CD14-positive monocyte (primary cell): ENCODE data around the gene CHRNE. TPM values are rescaled to one million over a fixed set of nuclear protein-coding genes. Genes with fewer than 3 reads are reported as not detected.

Source experiments
- DNase-seq, 3 donors: peaks; one replicate each; pipeline ENCODE4 v3.0.0-alpha.2; 2011 to 2022
- H2AFZ ChIP-seq: 2 replicates; pipeline ENCODE4 v1.6.0; 2012; ENCODE audit warnings: mild to moderate bottlenecking, low read depth, low read length, inconsistent platforms; ENCODE audit not compliant: insufficient read depth, poor library complexity, severe bottlenecking
- H3K27ac ChIP-seq, 2 donors: 1 replicate in 1 of 2; 2 replicates in 1 of 2; pipeline ENCODE4 v1.5.1; 2012 to 2013; ENCODE audit warnings: low read length in 2 of 2, control low read depth in 1 of 2, inconsistent platforms in 1 of 2, low read depth in 1 of 2, mild to moderate bottlenecking in 1 of 2
- H3K27me3 ChIP-seq, 2 donors: one replicate each; pipeline versions ENCODE4 v1.6.0 to v1.6.1; 2011 to 2013; ENCODE audit warnings: low read length in 2 of 2; ENCODE audit not compliant: control insufficient read depth in 2 of 2, insufficient read depth in 2 of 2
- H3K36me3 ChIP-seq, 2 donors: replicated peaks in 1 of 2; 1 replicate in 1 of 2; 2 replicates in 1 of 2; pipeline versions ENCODE4 v1.5.1 to v1.6.1; 2012 to 2013; ENCODE audit warnings: low read length in 2 of 2, control low read depth in 1 of 2, inconsistent platforms in 1 of 2, mild to moderate bottlenecking in 1 of 2; ENCODE audit not compliant: insufficient read depth in 2 of 2, control insufficient read depth in 1 of 2
- H3K4me1 ChIP-seq, 2 donors: 1 replicate in 1 of 2; 2 replicates in 1 of 2; pipeline versions ENCODE4 v1.5.1 to v1.6.1; 2012 to 2013; ENCODE audit warnings: low read length in 2 of 2, control low read depth in 1 of 2, inconsistent platforms in 1 of 2, mild to moderate bottlenecking in 1 of 2, moderate library complexity in 1 of 2; ENCODE audit not compliant: insufficient read depth in 2 of 2, control insufficient read depth in 1 of 2
- H3K4me2 ChIP-seq: replicated peaks from 2 replicates; pipeline ENCODE3; 2012; ENCODE audit warnings: low read length, moderate library complexity, mild to moderate bottlenecking; ENCODE audit not compliant: poor library complexity, severe bottlenecking; ENCODE audit errors: extremely low read depth
- H3K4me3 ChIP-seq, 3 experiments: fragments of 200-600 bp in 1 of 3; sonication (generic) in 1 of 3; replicated peaks in 1 of 3; 1 replicate in 2 of 3; 2 replicates in 1 of 3; pipeline ENCODE4 v1.5.1; 2011 to 2013; ENCODE audit warnings: low read length in 3 of 3, mild to moderate bottlenecking in 3 of 3, control low read depth in 2 of 3, low read depth in 2 of 3, inconsistent platforms in 1 of 3, moderate library complexity in 1 of 3
- H3K79me2 ChIP-seq: 2 replicates; pipeline ENCODE4 v1.6.0; 2012; ENCODE audit warnings: mild to moderate bottlenecking, control low read depth, inconsistent platforms, low read length, moderate library complexity; ENCODE audit not compliant: insufficient read depth
- H3K9ac ChIP-seq: 2 replicates; pipeline ENCODE4 v1.6.0; 2017; ENCODE audit warnings: low read length, mild to moderate bottlenecking; ENCODE audit not compliant: insufficient read depth, poor library complexity, severe bottlenecking
- H3K9me3 ChIP-seq, 2 donors: replicated peaks in 1 of 2; 1 replicate in 1 of 2; 2 replicates in 1 of 2; pipeline versions ENCODE4 v1.5.1 to v1.6.1; 2012 to 2013; ENCODE audit warnings: low read length in 2 of 2, control low read depth in 1 of 2; ENCODE audit not compliant: control insufficient read depth in 1 of 2, insufficient read depth in 1 of 2
- H4K20me1 ChIP-seq: 2 replicates; pipeline ENCODE4 v1.6.0; 2012; ENCODE audit warnings: mild to moderate bottlenecking, low read length, control low read depth, moderate library complexity; ENCODE audit not compliant: insufficient read depth
- H3K27ac Mint-ChIP-seq, 7 donors: one replicate each; pipeline ENCODE4 v1.8.0; 2020; ENCODE audit warnings: mild to moderate bottlenecking in 7 of 7, mixed read lengths in 7 of 7, moderate library complexity in 6 of 7, inconsistent platforms in 2 of 7
- H3K27me3 Mint-ChIP-seq, 3 donors: one replicate each; pipeline ENCODE4 v1.8.0; 2021 to 2022; ENCODE audit warnings: low read depth in 3 of 3, mild to moderate bottlenecking in 3 of 3, mixed read lengths in 3 of 3, moderate library complexity in 3 of 3, inconsistent platforms in 1 of 3
- H3K36me3 Mint-ChIP-seq, 2 donors: one replicate each; pipeline ENCODE4 v1.8.0; 2020; ENCODE audit warnings: mixed read lengths in 2 of 2, inconsistent platforms in 1 of 2, mild to moderate bottlenecking in 1 of 2
- H3K4me1 Mint-ChIP-seq: one replicate; pipeline ENCODE4 v1.8.0; 2020; ENCODE audit warnings: mild to moderate bottlenecking, mixed read lengths
- H3K4me3 Mint-ChIP-seq, 2 donors: one replicate each; pipeline ENCODE4 v1.8.0; 2020; ENCODE audit warnings: mild to moderate bottlenecking in 2 of 2, mixed read lengths in 2 of 2, moderate library complexity in 1 of 2
- H3K9me3 Mint-ChIP-seq, 7 donors: one replicate each; pipeline ENCODE4 v1.8.0; 2020 to 2022; ENCODE audit warnings: mixed read lengths in 7 of 7, mild to moderate bottlenecking in 6 of 7, moderate library complexity in 6 of 7, inconsistent platforms in 2 of 7
- WGBS: methylation state at CpG from one replicate; pipeline ENCODE4 v1.1.5; 2013; ENCODE audit warnings: missing lambda C conversion rate; ENCODE audit not compliant: insufficient coverage; 5-methylcytosine and 5-hydroxymethylcytosine counted together
- intact Hi-C, 2 donors: fragments of 100-400 bp; cut with micrococcal nuclease; formaldehyde crosslinking; loops; one replicate each; pipeline versions ENCODE4 v1.15.0 to v1.15.1; 2023
- polyA plus RNA-seq, 3 donors: library from polyadenylated mRNA; depleted of rRNA in 1 of 3; unstranded in 2 of 3; stranded (reverse) in 1 of 3; fragments of 300-500 nt in 2 of 3; fragments of >200 nt in 1 of 3; fragmentation: Illumina TruSeq in 2 of 3; gene quantifications; 1 replicate in 2 of 3; 2 replicates in 1 of 3; pipeline ENCODE4 v1.2.3, GENCODE V29; 2012 to 2021
- TF ChIP-seq, protein P1 (sequence below): fragments of 200-600 bp; IDR thresholded peaks from one replicate; pipeline ENCODE4 v1.8.0; 2022; ENCODE audit warnings: antibody characterized with exemption, mild to moderate bottlenecking

CHRNE gene
- polyA plus RNA-seq, 3 donors, result 0.54 to 12.6 (median 2.1) TPM

GRCh38 chr17:4887581-4887980 is 15.3 kb downstream of the CHRNE start:
- H4K20me1 ChIP-seq, result peaks cover 4% of the 10 kb centered on the region
- no peak overlapping the region for H3K4me3 ChIP-seq
- no peak overlapping the region for H3K27ac ChIP-seq
- H3K27ac Mint-ChIP-seq, result peak overlapping the region in 1 of 7 donors; percentile 85
- no peaks in the 10 kb centered on the region for H3K9me3 ChIP-seq
- peaks cover 70 to 78% of the 10 kb centered on the region in 2 donors for H3K36me3 ChIP-seq
- H3K36me3 Mint-ChIP-seq, result peaks cover 69 to 86% of the 10 kb centered on the region in 2 donors
- H3K79me2 ChIP-seq, result no peaks in the 10 kb centered on the region
- H3K27me3 Mint-ChIP-seq, result peaks cover 0 to 7% (median 0%) of the 10 kb centered on the region in 3 donors
- no peak overlapping the region for H3K9ac ChIP-seq
- H3K4me1 Mint-ChIP-seq, result peaks cover 2% of the 10 kb centered on the region
- H2AFZ ChIP-seq, result no peak overlapping the region
- intact Hi-C loops, result loop anchor here in 1 of 2 donors (5.0 to 10.0 kb wide), 3 partner anchors 73 to 320 kb away; partner anchors contain the start of genes GLTPD2 and VMO1
- H3K27me3 ChIP-seq, result no peaks in the 10 kb centered on the region
- 98% methylated on average over 6 of the region's 18 CpGs for WGBS
- TF ChIP-seq, protein P1, sequence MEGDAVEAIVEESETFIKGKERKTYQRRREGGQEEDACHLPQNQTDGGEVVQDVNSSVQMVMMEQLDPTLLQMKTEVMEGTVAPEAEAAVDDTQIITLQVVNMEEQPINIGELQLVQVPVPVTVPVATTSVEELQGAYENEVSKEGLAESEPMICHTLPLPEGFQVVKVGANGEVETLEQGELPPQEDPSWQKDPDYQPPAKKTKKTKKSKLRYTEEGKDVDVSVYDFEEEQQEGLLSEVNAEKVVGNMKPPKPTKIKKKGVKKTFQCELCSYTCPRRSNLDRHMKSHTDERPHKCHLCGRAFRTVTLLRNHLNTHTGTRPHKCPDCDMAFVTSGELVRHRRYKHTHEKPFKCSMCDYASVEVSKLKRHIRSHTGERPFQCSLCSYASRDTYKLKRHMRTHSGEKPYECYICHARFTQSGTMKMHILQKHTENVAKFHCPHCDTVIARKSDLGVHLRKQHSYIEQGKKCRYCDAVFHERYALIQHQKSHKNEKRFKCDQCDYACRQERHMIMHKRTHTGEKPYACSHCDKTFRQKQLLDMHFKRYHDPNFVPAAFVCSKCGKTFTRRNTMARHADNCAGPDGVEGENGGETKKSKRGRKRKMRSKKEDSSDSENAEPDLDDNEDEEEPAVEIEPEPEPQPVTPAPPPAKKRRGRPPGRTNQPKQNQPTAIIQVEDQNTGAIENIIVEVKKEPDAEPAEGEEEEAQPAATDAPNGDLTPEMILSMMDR, result no peak
- no peak overlapping the region for H3K4me3 Mint-ChIP-seq
- H3K4me2 ChIP-seq, result no peak overlapping the region
- peaks cover 0 to 2% (median 0%) of the 10 kb centered on the region in 7 donors for H3K9me3 Mint-ChIP-seq
- H3K4me1 ChIP-seq, result peaks cover 0 to 3% of the 10 kb centered on the region in 2 donors
- DNase-seq, result no peak

DNA sequence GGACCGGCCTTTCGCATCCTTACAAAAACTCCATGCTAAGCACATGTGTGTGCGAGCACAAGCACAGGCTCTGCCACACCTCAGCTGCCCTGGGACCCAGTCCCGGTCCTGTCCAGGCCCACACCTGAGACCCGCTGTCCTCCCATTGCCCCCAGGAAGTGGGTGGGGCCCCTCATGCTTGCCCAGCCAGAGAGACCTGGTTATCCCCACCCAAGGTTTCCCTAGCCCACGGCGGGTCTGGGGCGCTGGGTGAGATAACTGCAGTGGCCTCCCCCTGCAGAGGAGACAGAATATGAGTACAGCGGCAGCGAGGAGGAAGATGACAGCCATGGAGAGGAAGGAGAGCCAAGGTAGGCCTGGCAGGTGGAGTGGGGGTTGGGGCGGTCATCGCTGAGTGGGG is 16.1 kb downstream of the CHRNE start:
- Histone ChIP-seq H3K4me1 (peaks cover 3 to 4% of the 10 kb centered on the region in 2 donors), H3K36me3 (peaks cover 62 to 71% of the 10 kb centered on the region in 2 donors), H3K27ac (no peak overlapping the region), H2AFZ (no peak overlapping the region), H3K9me3 (no peaks in the 10 kb centered on the region), H3K27me3 (no peaks in the 10 kb centered on the region), H3K9ac (no peak overlapping the region), H4K20me1 (peaks cover 4% of the 10 kb centered on the region), H3K4me2 (no peak overlapping the region), H3K4me3 (no peak overlapping the region), H3K79me2 (no peaks in the 10 kb centered on the region)
- no peak overlapping the region for H3K4me3 Mint-ChIP-seq
- peak overlapping the region in 2 of 7 donors; percentile 21 to 52 for H3K27ac Mint-ChIP-seq
- TF ChIP-seq, protein P1, result no peak
- peaks cover 0 to 2% (median 0%) of the 10 kb centered on the region in 7 donors for H3K9me3 Mint-ChIP-seq
- H3K4me1 Mint-ChIP-seq, result peaks cover 3% of the 10 kb centered on the region
- WGBS, result 97% methylated on average over 8 of the region's 12 CpGs
- H3K36me3 Mint-ChIP-seq, result peaks cover 69 to 85% of the 10 kb centered on the region in 2 donors
- intact Hi-C loops, result loop anchor here in 1 of 2 donors (5.0 to 10.0 kb wide), 3 partner anchors 72 to 320 kb away; partner anchors contain the start of genes GLTPD2 and VMO1
- peaks cover 0 to 7% (median 0%) of the 10 kb centered on the region in 3 donors for H3K27me3 Mint-ChIP-seq
- no peak for DNase-seq
